ENCODE data around the gene FAM78A. TPM values are rescaled to one million over a fixed set of nuclear protein-coding genes. Genes with fewer than 3 reads are reported as not detected.
"Not testable (repeated sequence)": the region's sequence is repeated elsewhere in the genome, so short reads cannot be mapped to it uniquely, and the experiment has no call there.

FAM78A gene
- total and polyA plus RNA-seq, 3 experiments from 2014 or later: 27.6 to 44.4 (median 43.6) TPM

GRCh38 chr9:131252120-131252519, 24.2 kb downstream of the FAM78A start:
- peak overlapping the region; percentile 35 for H3K4me3 ChIP-seq (ENCODE audit: low read length)
- POLR2A ChIA-PET: interaction anchor here (0.6 to 11.7 kb wide), 7 partner anchors 9 to 1449 kb away, joined by 3 to 300 read pairs (median 5); partner anchors contain the start of genes FAM78A and TOR1B
- Mint-ChIP-seq H3K36me3 (no peaks in the 10 kb centered on the region), H3K9me3 (peaks cover 0 to 2% (median 0%) of the 10 kb centered on the region in 5 donors), H3K27me3 (peaks cover 0 to 2% of the 10 kb centered on the region in 2 donors), H3K4me3 (peak overlapping the region; percentile 80 to 93 (median 83)), H3K27ac (peak overlapping the region in 6 of 8 donors; percentile 66 to 97 (median 91)), H3K4me1 (peaks cover 47 to 59% (median 48%) of the 10 kb centered on the region in 3 donors)
- H3K36me3 ChIP-seq (ENCODE audit: insufficient read depth, low read length): no peaks in the 10 kb centered on the region
- CTCF ChIA-PET: interaction anchor here (0.7 to 15.5 kb wide), 7 partner anchors 10 to 84 kb away, joined by 3 to 248 read pairs (median 3); partner anchors contain the start of gene FAM78A
- DNase-seq: no peak
- no peaks in the 10 kb centered on the region for H3K9me3 ChIP-seq (ENCODE audit: low read length)
- H3K27me3 ChIP-seq (ENCODE audit: insufficient read depth, low read length, poor library complexity, severe bottlenecking): no peaks in the 10 kb centered on the region
- H3K27ac ChIP-seq (ENCODE audit: low read depth, low read length): peak overlapping the region; percentile 26
- peaks cover 57% of the 10 kb centered on the region for H3K4me1 ChIP-seq (ENCODE audit: insufficient read depth, low read length)

GRCh38 chr9:131246618-131247017, 29.7 kb downstream of the FAM78A start:
- Histone ChIP-seq H3K4me1 (ENCODE audit: insufficient read depth, low read length) (peaks cover 6% of the 10 kb centered on the region), H3K27ac (ENCODE audit: low read depth, low read length) (no peak overlapping the region), H3K27me3 (ENCODE audit: insufficient read depth, low read length, poor library complexity, severe bottlenecking) (no peaks in the 10 kb centered on the region), H3K4me3 (ENCODE audit: low read length) (no peak overlapping the region), H3K9me3 (ENCODE audit: low read length) (no peaks in the 10 kb centered on the region), H3K36me3 (ENCODE audit: insufficient read depth, low read length) (no peaks in the 10 kb centered on the region)
- no peaks in the 10 kb centered on the region for H3K27me3 Mint-ChIP-seq
- H3K36me3 Mint-ChIP-seq: peaks cover 0 to 2% (median 0%) of the 10 kb centered on the region in 3 donors
- POLR2A ChIA-PET: no interaction called here
- no peak for DNase-seq
- H3K9me3 Mint-ChIP-seq: no peaks in the 10 kb centered on the region
- no peak overlapping the region for H3K27ac Mint-ChIP-seq
- CTCF ChIA-PET: interaction anchor here (1.2 kb wide), 1 partner anchor 90 kb away, joined by 3 read pairs; no protein-coding TSS in a partner anchor
- peaks cover 3 to 9% (median 7%) of the 10 kb centered on the region in 3 donors for H3K4me1 Mint-ChIP-seq
- H3K4me3 Mint-ChIP-seq: no peak overlapping the region

GRCh38 chr9:131244331-131244730, 32.0 kb downstream of the FAM78A start:
- H3K4me1 ChIP-seq (ENCODE audit: insufficient read depth, low read length); H3K4me3 ChIP-seq (ENCODE audit: low read length); DNase-seq; H3K27ac ChIP-seq (ENCODE audit: low read depth, low read length); H3K27ac Mint-ChIP-seq; H3K9me3 Mint-ChIP-seq; H3K9me3 ChIP-seq (ENCODE audit: low read length); H3K4me3 Mint-ChIP-seq; POLR2A ChIA-PET; H3K4me1 Mint-ChIP-seq; H3K27me3 ChIP-seq (ENCODE audit: insufficient read depth, low read length, poor library complexity, severe bottlenecking); H3K36me3 Mint-ChIP-seq; H3K36me3 ChIP-seq (ENCODE audit: insufficient read depth, low read length); H3K27me3 Mint-ChIP-seq; CTCF ChIA-PET: not testable (repeated sequence)

GRCh38 chr9:131240047-131240921, 36.0 kb downstream of the FAM78A start:
- Mint-ChIP-seq H3K9me3 (no peaks in the 10 kb centered on the region), H3K4me1 (peaks cover 22 to 42% (median 29%) of the 10 kb centered on the region in 3 donors), H3K27me3 (peaks cover 0 to 1% of the 10 kb centered on the region in 2 donors), H3K4me3 (no peak overlapping the region), H3K27ac (peak overlapping the region in 2 of 8 donors; percentile 36 to 41), H3K36me3 (peaks cover 0 to 1% (median 0%) of the 10 kb centered on the region in 3 donors)
- H3K27me3 ChIP-seq (ENCODE audit: insufficient read depth, low read length, poor library complexity, severe bottlenecking): no peaks in the 10 kb centered on the region
- DNase-seq: no peak
- ChIA-PET POLR2A (no interaction called here), CTCF (interaction anchor here (1.3 kb wide), 1 partner anchor 17 kb away, joined by 3 read pairs; no protein-coding TSS in a partner anchor)
- no peak overlapping the region for H3K27ac ChIP-seq (ENCODE audit: low read depth, low read length)
- no peaks in the 10 kb centered on the region for H3K9me3 ChIP-seq (ENCODE audit: low read length)
- no peak overlapping the region for H3K4me3 ChIP-seq (ENCODE audit: low read length)
- H3K36me3 ChIP-seq (ENCODE audit: insufficient read depth, low read length): no peaks in the 10 kb centered on the region
- peaks cover 34% of the 10 kb centered on the region for H3K4me1 ChIP-seq (ENCODE audit: insufficient read depth, low read length)

GRCh38 chr9:131239161-131239975, 36.9 kb downstream of the FAM78A start:
- Mint-ChIP-seq H3K4me1 (peaks cover 29 to 51% (median 38%) of the 10 kb centered on the region in 3 donors), H3K9me3 (no peaks in the 10 kb centered on the region), H3K27me3 (peaks cover 0 to 1% of the 10 kb centered on the region in 2 donors), H3K27ac (peak overlapping the region in 7 of 8 donors; percentile 10 to 99 (median 68)), H3K4me3 (peak overlapping the region in 3 of 7 donors; percentile 20 to 82 (median 47)), H3K36me3 (peaks cover 0 to 3% (median under 1%) of the 10 kb centered on the region in 3 donors)
- Histone ChIP-seq H3K36me3 (ENCODE audit: insufficient read depth, low read length) (no peaks in the 10 kb centered on the region), H3K4me1 (ENCODE audit: insufficient read depth, low read length) (peaks cover 42% of the 10 kb centered on the region), H3K27ac (ENCODE audit: low read depth, low read length) (no peak overlapping the region), H3K27me3 (ENCODE audit: insufficient read depth, low read length, poor library complexity, severe bottlenecking) (no peaks in the 10 kb centered on the region), H3K4me3 (ENCODE audit: low read length) (no peak overlapping the region), H3K9me3 (ENCODE audit: low read length) (no peaks in the 10 kb centered on the region)
- DNase-seq: no peak
- POLR2A ChIA-PET: interaction anchor here (0.6 to 2.3 kb wide), 4 partner anchors 9 to 39 kb away, joined by 5 to 12 read pairs (median 10); no protein-coding TSS in a partner anchor
- CTCF ChIA-PET: interaction anchor here (1.0 to 1.4 kb wide), 3 partner anchors 13 to 30 kb away, joined by 3 to 5 read pairs (median 3); no protein-coding TSS in a partner anchor

- POLR2A ChIA-PET: interaction anchor here (0.6 to 2.3 kb wide), 8 partner anchors 11 to 97 kb away, joined by 5 to 23 read pairs (median 10); partner anchors contain the start of gene FAM78A
- H3K36me3 ChIP-seq (ENCODE audit: insufficient read depth, low read length): peaks cover 6% of the 10 kb centered on the region
- Mint-ChIP-seq H3K27ac (peak overlapping the region; percentile 91 to 99 (median 97)), H3K36me3 (peaks cover 0 to 9% (median 3%) of the 10 kb centered on the region in 3 donors), H3K4me3 (peak overlapping the region; percentile 11 to 93 (median 82)), H3K27me3 (peaks cover 0 to 1% of the 10 kb centered on the region in 2 donors), H3K4me1 (peaks cover 37 to 59% (median 46%) of the 10 kb centered on the region in 3 donors), H3K9me3 (no peaks in the 10 kb centered on the region)
- peak in 2 of 5 donors; percentile 14 to 64 for DNase-seq
- H3K4me1 ChIP-seq (ENCODE audit: insufficient read depth, low read length): peaks cover 50% of the 10 kb centered on the region
- H3K27ac ChIP-seq (ENCODE audit: low read depth, low read length): peak overlapping the region; percentile 38
- H3K27me3 ChIP-seq (ENCODE audit: insufficient read depth, low read length, poor library complexity, severe bottlenecking): no peaks in the 10 kb centered on the region
- peak overlapping the region; percentile 52 for H3K4me3 ChIP-seq (ENCODE audit: low read length)
- no peaks in the 10 kb centered on the region for H3K9me3 ChIP-seq (ENCODE audit: low read length)
- CTCF ChIA-PET: interaction anchor here (1.0 to 1.7 kb wide), 5 partner anchors 14 to 98 kb away, joined by 3 to 5 read pairs (median 3); no protein-coding TSS in a partner anchor
Measured at GRCh38 chr9:131238402-131239021, 37.8 kb downstream of the FAM78A start.

- Histone ChIP-seq H3K27ac (ENCODE audit: low read depth, low read length) (peak overlapping the region; percentile 38), H3K4me1 (ENCODE audit: insufficient read depth, low read length) (peaks cover 53% of the 10 kb centered on the region), H3K9me3 (ENCODE audit: low read length) (no peaks in the 10 kb centered on the region), H3K36me3 (ENCODE audit: insufficient read depth, low read length) (peaks cover 7% of the 10 kb centered on the region), H3K27me3 (ENCODE audit: insufficient read depth, low read length, poor library complexity, severe bottlenecking) (no peaks in the 10 kb centered on the region), H3K4me3 (ENCODE audit: low read length) (peak overlapping the region; percentile 52)
- POLR2A ChIA-PET: interaction anchor here (0.6 to 2.3 kb wide), 8 partner anchors 12 to 98 kb away, joined by 5 to 23 read pairs (median 10); partner anchors contain the start of gene FAM78A
- Mint-ChIP-seq H3K4me3 (peak overlapping the region; percentile 11 to 93 (median 82)), H3K27me3 (peaks cover 0 to 1% of the 10 kb centered on the region in 2 donors), H3K27ac (peak overlapping the region; percentile 91 to 99 (median 97)), H3K36me3 (peaks cover 0 to 12% (median 3%) of the 10 kb centered on the region in 3 donors), H3K4me1 (peaks cover 41 to 63% (median 50%) of the 10 kb centered on the region in 3 donors), H3K9me3 (no peaks in the 10 kb centered on the region)
- peak; percentile 67 to 90 (median 83) for DNase-seq
- CTCF ChIA-PET: interaction anchor here (0.8 to 1.7 kb wide), 7 partner anchors 12 to 98 kb away, joined by 3 to 5 read pairs (median 3); no protein-coding TSS in a partner anchor
Measured at GRCh38 chr9:131237931-131238401, 38.3 kb downstream of the FAM78A start.

Measured in CD8-positive, alpha-beta memory T cell (primary cell).